Stimulated activated naive B cell treated with anti-CD40 and anti-IgM and Interleukin-4, amounts not matched to agents 10 μg/mL and 1 μg/mL and 100 μg/mL, for 72 hours (primary cell): ENCODE data around the gene LY6G5B.
A peak's percentile ranks its signal among the peaks of the same experiment; 100 is the strongest.

Experiments
- ATAC-seq, 2 donors: fragments of 150-1000 bp; cut with Tn5 transposase; replicated peaks; 2 replicates each; pipeline ENCODE4 v1.10.0; 2021; ENCODE audit warnings: moderate library complexity in 1 of 2
- DNase-seq: peaks from one replicate; pipeline ENCODE4 v3.0.0; 2021
- H3K27ac Mint-ChIP-seq: one replicate; pipeline ENCODE4 v1.8.0; 2022; ENCODE audit warnings: mild to moderate bottlenecking, mixed read lengths
- H3K27me3 Mint-ChIP-seq, 2 donors: one replicate each; pipeline ENCODE4 v1.8.0; 2022; ENCODE audit warnings: mixed read lengths in 2 of 2
- H3K36me3 Mint-ChIP-seq, 2 donors: one replicate each; pipeline ENCODE4 v1.8.0; 2022; ENCODE audit warnings: mixed read lengths in 2 of 2, mild to moderate bottlenecking in 1 of 2
- H3K4me1 Mint-ChIP-seq, 2 donors: one replicate each; pipeline ENCODE4 v1.8.0; 2022; ENCODE audit warnings: mixed read lengths in 2 of 2, mild to moderate bottlenecking in 1 of 2
- H3K4me3 Mint-ChIP-seq, 2 donors: one replicate each; pipeline ENCODE4 v1.8.0; 2022; ENCODE audit warnings: mild to moderate bottlenecking in 2 of 2, mixed read lengths in 2 of 2, moderate library complexity in 1 of 2
- H3K9me3 Mint-ChIP-seq, 2 donors: one replicate each; pipeline ENCODE4 v1.8.0; 2022; ENCODE audit warnings: mixed read lengths in 2 of 2, mild to moderate bottlenecking in 1 of 2

LY6G5B gene

GRCh38 chr6:31654574-31655348 lies 15.0 kb upstream of the LY6G5B start:
- no peaks in the 10 kb centered on the region for H3K27me3 Mint-ChIP-seq
- no peak overlapping the region for H3K27ac Mint-ChIP-seq
- no peak for DNase-seq
- no peaks in the 10 kb centered on the region for H3K9me3 Mint-ChIP-seq
- ATAC-seq: no peak
- no peak overlapping the region for H3K4me3 Mint-ChIP-seq
- peaks cover 46 to 73% of the 10 kb centered on the region in 2 donors for H3K4me1 Mint-ChIP-seq
- H3K36me3 Mint-ChIP-seq: peaks cover 50 to 56% of the 10 kb centered on the region in 2 donors

DNA sequence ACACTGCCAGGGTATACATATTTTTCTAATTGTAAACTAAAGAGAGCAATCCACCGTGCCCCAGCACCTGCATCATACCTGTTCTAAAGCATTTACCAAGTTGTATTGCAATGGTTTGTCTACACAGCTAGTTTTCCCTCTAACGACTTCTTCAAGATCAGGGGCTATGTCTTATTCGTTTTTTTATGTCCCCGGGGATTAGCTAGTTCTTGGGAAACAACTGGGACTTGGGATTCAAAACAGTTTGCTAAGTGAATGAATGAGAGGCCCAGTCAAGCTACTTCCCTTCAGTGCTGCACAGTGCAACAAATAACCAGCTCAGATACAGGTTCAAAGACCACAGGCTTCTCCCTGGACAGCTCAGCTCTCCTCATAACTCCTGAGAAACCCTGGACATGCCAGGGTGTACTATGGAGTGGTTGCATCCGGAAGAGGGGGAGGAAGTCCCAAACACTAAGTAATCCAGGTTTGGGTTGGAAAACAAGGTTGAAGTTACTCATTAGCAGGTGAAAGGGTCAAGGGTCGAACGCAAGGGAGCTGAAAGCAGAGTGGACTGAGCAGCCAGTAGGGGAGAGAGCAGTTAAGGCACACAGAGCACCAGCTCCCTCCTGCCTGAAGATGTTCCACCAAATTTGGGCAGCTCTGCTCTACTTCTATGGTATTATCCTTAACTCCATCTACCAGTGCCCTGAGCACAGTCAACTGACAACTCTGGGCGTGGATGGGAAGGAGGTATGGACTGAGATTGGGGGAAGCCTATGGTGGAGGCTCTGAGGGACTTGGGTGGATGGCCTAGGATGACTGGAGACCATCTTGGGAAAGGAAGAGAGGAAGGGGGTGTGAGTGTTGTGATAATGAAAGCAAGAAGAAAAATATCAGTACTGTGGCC lies 14.2 kb upstream of the LY6G5B start, which contains the start of gene APOM:
TSS of gene APOM (plus strand) at position 546 of the 889 bp plus-strand sequence. CDS start at position 619, 73 bp downstream.
- Mint-ChIP-seq H3K4me1 (peaks cover 46 to 68% of the 10 kb centered on the region in 2 donors), H3K27me3 (no peaks in the 10 kb centered on the region), H3K27ac (peak within 1 kb of the TSS; percentile 11), H3K4me3 (peak within 1 kb of the TSS in 1 of 2 donors; percentile 28), H3K9me3 (no peaks in the 10 kb centered on the region), H3K36me3 (peaks cover 48 to 61% of the 10 kb centered on the region in 2 donors)
- no peak for ATAC-seq
- DNase-seq: no peak

DNA sequence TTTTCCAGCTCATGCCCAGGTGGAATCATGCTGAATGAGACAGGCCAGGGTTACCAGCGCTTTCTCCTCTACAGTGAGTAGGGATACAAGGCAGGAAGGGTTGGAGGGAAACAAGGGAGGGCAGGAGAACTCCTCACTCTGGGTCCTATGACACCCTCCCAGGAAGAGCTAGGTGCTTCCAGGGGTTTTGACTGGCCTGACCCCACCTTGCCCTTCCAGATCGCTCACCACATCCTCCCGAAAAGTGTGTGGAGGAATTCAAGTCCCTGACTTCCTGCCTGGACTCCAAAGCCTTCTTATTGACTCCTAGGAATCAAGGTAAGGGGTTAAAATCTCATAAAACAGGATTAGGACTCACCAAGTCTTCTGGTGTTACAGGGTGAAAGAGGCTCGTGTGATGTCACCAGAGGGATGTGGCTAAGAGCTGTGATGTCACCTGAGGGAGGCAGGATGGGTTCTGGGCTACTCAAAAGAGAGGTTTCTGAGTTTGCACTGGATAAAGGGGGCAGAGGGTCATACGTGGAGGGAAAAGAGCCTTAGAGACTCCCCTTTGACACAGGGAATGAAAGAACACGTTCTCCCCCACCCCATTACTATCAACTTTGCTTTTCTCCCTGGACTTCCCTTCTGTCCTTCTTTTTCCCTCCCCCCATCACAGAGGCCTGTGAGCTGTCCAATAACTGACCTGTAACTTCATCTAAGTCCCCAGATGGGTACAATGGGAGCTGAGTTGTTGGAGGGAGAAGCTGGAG lies 12.2 kb upstream of the LY6G5B start:
- Mint-ChIP-seq H3K27ac (no peak overlapping the region), H3K27me3 (no peaks in the 10 kb centered on the region), H3K4me1 (peaks cover 50 to 72% of the 10 kb centered on the region in 2 donors), H3K36me3 (peaks cover 45 to 58% of the 10 kb centered on the region in 2 donors), H3K4me3 (peak overlapping the region; percentile 95 to 97), H3K9me3 (no peaks in the 10 kb centered on the region)
- DNase-seq (no peak), ATAC-seq (no peak)

GRCh38 chr6:31658158-31658688 lies 11.6 kb upstream of the LY6G5B start:
- Mint-ChIP-seq H3K4me1 (peaks cover 50 to 78% of the 10 kb centered on the region in 2 donors), H3K9me3 (no peaks in the 10 kb centered on the region), H3K27ac (peak overlapping the region; percentile 77), H3K4me3 (peak overlapping the region; percentile 95 to 97), H3K36me3 (peaks cover 46 to 59% of the 10 kb centered on the region in 2 donors), H3K27me3 (no peaks in the 10 kb centered on the region)
- ATAC-seq (no peak), DNase-seq (no peak)

DNA sequence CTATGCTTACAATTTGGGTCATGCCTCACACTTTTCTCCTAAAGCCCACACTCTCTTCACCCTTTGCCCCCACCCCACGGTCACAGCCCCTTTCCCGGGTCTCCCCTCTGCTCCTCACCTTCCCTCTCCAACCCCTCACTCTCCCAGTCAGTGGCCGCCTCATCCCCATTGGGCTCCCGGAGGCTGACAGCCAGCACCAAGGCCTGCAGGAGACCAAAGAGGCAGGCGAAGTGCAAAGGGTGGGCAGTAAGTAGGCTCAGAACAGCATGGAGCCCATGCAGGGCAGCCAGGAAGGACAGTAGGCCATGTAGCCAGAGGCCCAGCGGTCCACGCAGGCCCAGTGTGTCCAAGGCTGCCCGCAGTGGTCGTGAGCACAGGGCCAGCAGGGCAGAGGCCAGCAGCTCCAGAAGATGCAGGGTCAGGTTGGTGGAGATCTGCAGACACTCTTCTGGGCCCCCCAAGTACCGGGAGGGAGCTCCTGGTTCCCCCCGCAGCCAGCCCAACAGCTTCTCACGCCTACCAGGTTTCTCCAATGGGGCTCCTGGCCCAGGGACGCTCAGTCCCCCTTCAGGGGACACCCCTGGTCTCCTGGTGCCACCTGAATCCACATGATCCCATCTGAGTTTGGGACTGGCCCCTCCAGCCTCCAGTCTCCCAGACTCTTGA lies 10.7 kb upstream of the LY6G5B start:
- ATAC-seq (no peak), DNase-seq (no peak)
- peaks cover 53 to 68% of the 10 kb centered on the region in 2 donors for H3K36me3 Mint-ChIP-seq
- peaks cover 55 to 87% of the 10 kb centered on the region in 2 donors for H3K4me1 Mint-ChIP-seq
- H3K27ac Mint-ChIP-seq: peak overlapping the region; percentile 96
- peak overlapping the region; percentile 95 to 97 for H3K4me3 Mint-ChIP-seq
- no peaks in the 10 kb centered on the region for H3K9me3 Mint-ChIP-seq
- H3K27me3 Mint-ChIP-seq: no peaks in the 10 kb centered on the region

- H3K4me1 Mint-ChIP-seq: peaks cover 60 to 94% of the 10 kb centered on the region in 2 donors
- H3K27me3 Mint-ChIP-seq: no peaks in the 10 kb centered on the region
- peak; percentile 22 for DNase-seq
- ATAC-seq: peak; percentile 58 to 59
- H3K9me3 Mint-ChIP-seq: no peaks in the 10 kb centered on the region
- peak overlapping the region; percentile 95 to 97 for H3K4me3 Mint-ChIP-seq
- H3K36me3 Mint-ChIP-seq: peaks cover 59 to 75% of the 10 kb centered on the region in 2 donors
- H3K27ac Mint-ChIP-seq: peak overlapping the region; percentile 96
Measured at GRCh38 chr6:31659649-31660380, 10.0 kb upstream of the LY6G5B start.

- Mint-ChIP-seq H3K27me3 (no peaks in the 10 kb centered on the region), H3K4me3 (peak within 1 kb of the TSS; percentile 95 to 97), H3K27ac (peak within 1 kb of the TSS; percentile 96), H3K9me3 (no peaks in the 10 kb centered on the region), H3K4me1 (peaks cover 57 to 87% of the 10 kb centered on the region in 2 donors), H3K36me3 (peaks cover 56 to 73% of the 10 kb centered on the region in 2 donors)
- peak; percentile 64 to 73 for ATAC-seq
- peak; percentile 68 for DNase-seq
Measured at GRCh38 chr6:31660381-31661261, 9.2 kb upstream of the LY6G5B start, which contains the start of gene C6orf47. TSS of gene C6orf47 (minus strand) at chr6:31660778. CDS start at chr6:31659947, 831 bp downstream.

- H3K27ac Mint-ChIP-seq: peak overlapping the region; percentile 92
- peak overlapping the region; percentile 95 to 97 for H3K4me3 Mint-ChIP-seq
- no peaks in the 10 kb centered on the region for H3K27me3 Mint-ChIP-seq
- peaks cover 54 to 72% of the 10 kb centered on the region in 2 donors for H3K36me3 Mint-ChIP-seq
- ATAC-seq (no peak), DNase-seq (peak; percentile 28)
- peaks cover 59 to 85% of the 10 kb centered on the region in 2 donors for H3K4me1 Mint-ChIP-seq
- H3K9me3 Mint-ChIP-seq: no peaks in the 10 kb centered on the region
Measured at GRCh38 chr6:31661262-31662123, 8.3 kb upstream of the LY6G5B start.

GRCh38 chr6:31662124-31662723 lies 7.6 kb upstream of the LY6G5B start:
- H3K4me1 Mint-ChIP-seq: peaks cover 60 to 85% of the 10 kb centered on the region in 2 donors
- H3K36me3 Mint-ChIP-seq: peaks cover 54 to 74% of the 10 kb centered on the region in 2 donors
- no peak for ATAC-seq
- peak overlapping the region; percentile 63 for H3K27ac Mint-ChIP-seq
- H3K9me3 Mint-ChIP-seq: no peaks in the 10 kb centered on the region
- peak overlapping the region; percentile 72 to 97 for H3K4me3 Mint-ChIP-seq
- DNase-seq: no peak
- no peaks in the 10 kb centered on the region for H3K27me3 Mint-ChIP-seq

DNA sequence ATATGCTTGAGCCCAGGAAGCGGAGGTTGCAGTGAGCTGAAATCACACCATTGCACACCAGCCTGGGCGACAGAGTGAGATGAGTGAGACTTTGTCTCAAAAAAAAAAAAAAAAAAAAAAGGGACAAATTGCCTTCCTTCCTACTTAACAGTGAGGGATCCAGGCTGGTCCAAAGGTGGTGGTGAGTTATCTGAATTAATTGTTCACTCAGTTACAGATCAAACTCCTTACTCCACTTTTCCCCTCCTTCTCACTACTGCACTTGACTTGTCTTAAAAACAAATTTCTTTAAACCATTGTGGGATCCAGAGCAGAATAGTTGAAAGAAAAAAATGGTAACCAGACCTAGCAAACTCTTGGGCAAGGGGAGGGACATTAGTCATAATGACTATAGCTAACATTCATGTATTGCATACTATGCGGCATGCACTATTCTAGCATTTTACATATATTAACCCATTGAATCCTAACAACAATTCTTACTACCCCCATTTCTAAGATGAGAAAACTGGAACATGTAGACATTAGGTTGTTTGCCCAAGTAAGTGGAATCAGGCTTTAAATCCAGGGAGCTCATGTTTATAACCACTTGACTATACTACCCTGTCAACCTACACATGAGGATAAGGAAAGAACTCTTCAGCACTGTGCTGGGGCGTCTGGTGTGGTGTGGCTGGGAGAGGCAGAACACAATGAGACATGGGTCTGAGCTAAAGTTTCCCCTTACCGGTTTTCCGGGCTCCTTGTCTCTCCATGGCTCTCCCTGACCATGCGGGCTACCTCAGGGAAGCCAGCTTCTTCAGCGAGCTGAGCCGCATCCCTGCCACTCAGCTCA lies 6.4 kb upstream of the LY6G5B start:
- ATAC-seq: no peak
- H3K36me3 Mint-ChIP-seq: peaks cover 55 to 73% of the 10 kb centered on the region in 2 donors
- peak overlapping the region; percentile 99 for H3K27ac Mint-ChIP-seq
- H3K27me3 Mint-ChIP-seq: no peaks in the 10 kb centered on the region
- no peaks in the 10 kb centered on the region for H3K9me3 Mint-ChIP-seq
- peak overlapping the region; percentile 98 for H3K4me3 Mint-ChIP-seq
- DNase-seq: no peak
- peaks cover 55 to 85% of the 10 kb centered on the region in 2 donors for H3K4me1 Mint-ChIP-seq
